ENCODE measurements around the gene CCDC167.
"Not testable (repeated sequence)": the region's sequence is repeated elsewhere in the genome, so short reads cannot be mapped to it uniquely, and the experiment has no call there.

DNA sequence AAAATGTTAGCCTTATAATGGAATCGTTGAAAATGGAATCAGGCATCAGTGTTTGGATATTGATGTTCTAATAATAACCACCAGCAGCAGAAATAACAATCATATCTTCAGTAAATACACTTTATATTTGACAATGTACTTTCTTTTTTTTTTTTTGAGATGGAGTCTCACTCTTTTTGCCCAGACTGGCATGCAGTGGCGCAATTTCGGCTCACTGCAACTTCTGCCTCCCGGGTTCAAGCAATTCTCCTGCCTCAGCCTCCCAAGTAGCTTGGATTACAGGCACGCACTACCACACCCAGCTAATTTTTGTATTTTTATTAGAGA lies 56.5 kb downstream of the CCDC167 start:
- TF ChIP-seq, protein P1, sequence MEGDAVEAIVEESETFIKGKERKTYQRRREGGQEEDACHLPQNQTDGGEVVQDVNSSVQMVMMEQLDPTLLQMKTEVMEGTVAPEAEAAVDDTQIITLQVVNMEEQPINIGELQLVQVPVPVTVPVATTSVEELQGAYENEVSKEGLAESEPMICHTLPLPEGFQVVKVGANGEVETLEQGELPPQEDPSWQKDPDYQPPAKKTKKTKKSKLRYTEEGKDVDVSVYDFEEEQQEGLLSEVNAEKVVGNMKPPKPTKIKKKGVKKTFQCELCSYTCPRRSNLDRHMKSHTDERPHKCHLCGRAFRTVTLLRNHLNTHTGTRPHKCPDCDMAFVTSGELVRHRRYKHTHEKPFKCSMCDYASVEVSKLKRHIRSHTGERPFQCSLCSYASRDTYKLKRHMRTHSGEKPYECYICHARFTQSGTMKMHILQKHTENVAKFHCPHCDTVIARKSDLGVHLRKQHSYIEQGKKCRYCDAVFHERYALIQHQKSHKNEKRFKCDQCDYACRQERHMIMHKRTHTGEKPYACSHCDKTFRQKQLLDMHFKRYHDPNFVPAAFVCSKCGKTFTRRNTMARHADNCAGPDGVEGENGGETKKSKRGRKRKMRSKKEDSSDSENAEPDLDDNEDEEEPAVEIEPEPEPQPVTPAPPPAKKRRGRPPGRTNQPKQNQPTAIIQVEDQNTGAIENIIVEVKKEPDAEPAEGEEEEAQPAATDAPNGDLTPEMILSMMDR (IDR thresholded peaks at IDR 0.05) = not testable (repeated sequence)
- not testable (repeated sequence) for TF ChIP-seq POLR2A (IDR thresholded peaks at IDR 0.05)
